ENCODE results near the gene NKD1.

The NKD1 gene

GRCh38 chr16:50517450-50518252 is 30.5 kb upstream of the NKD1 start:
- no peak for DNase-seq (ENCODE audit: extremely low spot score)
- POLR2A ChIA-PET = no interaction called here
- CTCF ChIA-PET = no interaction called here
- TF ChIP-seq ARNT (IDR thresholded peaks at IDR 0.05) (no peak), FOXM1 (IDR thresholded peaks at IDR 0.05; ENCODE audit: borderline replicate concordance) (no peak), ELF4 (IDR thresholded peaks at IDR 0.05) (no peak), FOXA1 (IDR thresholded peaks at IDR 0.05) (no peak), L3MBTL2 (conservative IDR thresholded peaks at IDR 0.05) (no peak), SUZ12 (IDR thresholded peaks at IDR 0.05) (no peak), ZNF384 (IDR thresholded peaks at IDR 0.05) (no peak), LEF1 (IDR thresholded peaks at IDR 0.05; ENCODE audit: borderline replicate concordance) (no peak), NFRKB (IDR thresholded peaks at IDR 0.05) (no peak), TARDBP (IDR thresholded peaks at IDR 0.05) (no peak), SP1 (IDR thresholded peaks at IDR 0.05) (no peak), CTBP1 (IDR thresholded peaks at IDR 0.05; ENCODE audit: borderline replicate concordance) (no peak), FOXK2 (IDR thresholded peaks at IDR 0.05) (no peak), PKNOX1 (IDR thresholded peaks at IDR 0.05) (no peak), HDGF (IDR thresholded peaks at IDR 0.05; ENCODE audit: borderline replicate concordance) (no peak), BHLHE40 (IDR thresholded peaks at IDR 0.05; ENCODE audit: borderline replicate concordance) (no peak)

GRCh38 chr16:50519001-50519400 is 29.2 kb upstream of the NKD1 start:
- TF ChIP-seq FOXK2 (IDR thresholded peaks at IDR 0.05) = no peak
- no peak for TF ChIP-seq SUZ12 (IDR thresholded peaks at IDR 0.05)
- no peak for TF ChIP-seq TARDBP (IDR thresholded peaks at IDR 0.05)
- TF ChIP-seq ELF4 (IDR thresholded peaks at IDR 0.05) = no peak
- no peak for TF ChIP-seq CTBP1 (IDR thresholded peaks at IDR 0.05; ENCODE audit: borderline replicate concordance)
- TF ChIP-seq HDGF (IDR thresholded peaks at IDR 0.05; ENCODE audit: borderline replicate concordance) = no peak
- TF ChIP-seq FOXM1 (IDR thresholded peaks at IDR 0.05; ENCODE audit: borderline replicate concordance) = no peak
- TF ChIP-seq BHLHE40 (IDR thresholded peaks at IDR 0.05; ENCODE audit: borderline replicate concordance) = no peak
- ChIA-PET POLR2A (no interaction called here), CTCF (no interaction called here)
- no peak for DNase-seq (ENCODE audit: extremely low spot score)

GRCh38 chr16:50519602-50520001 is 28.6 kb upstream of the NKD1 start:
- TF ChIP-seq L3MBTL2 (conservative IDR thresholded peaks at IDR 0.05) = no peak
- TF ChIP-seq LEF1 (IDR thresholded peaks at IDR 0.05; ENCODE audit: borderline replicate concordance) = no peak
- TF ChIP-seq SUZ12 (IDR thresholded peaks at IDR 0.05) = no peak
- TF ChIP-seq ARNT (IDR thresholded peaks at IDR 0.05) = no peak
- TF ChIP-seq TARDBP (IDR thresholded peaks at IDR 0.05) = no peak
- TF ChIP-seq ELF4 (IDR thresholded peaks at IDR 0.05) = no peak
- no peak for TF ChIP-seq ZNF384 (IDR thresholded peaks at IDR 0.05)
- TF ChIP-seq FOXM1 (IDR thresholded peaks at IDR 0.05; ENCODE audit: borderline replicate concordance) = no peak
- no peak for TF ChIP-seq HDGF (IDR thresholded peaks at IDR 0.05; ENCODE audit: borderline replicate concordance)
- TF ChIP-seq FOXA1 (IDR thresholded peaks at IDR 0.05) = no peak
- no peak for TF ChIP-seq NFRKB (IDR thresholded peaks at IDR 0.05)
- no peak for TF ChIP-seq BHLHE40 (IDR thresholded peaks at IDR 0.05; ENCODE audit: borderline replicate concordance)
- TF ChIP-seq SP1 (IDR thresholded peaks at IDR 0.05) = no peak
- no peak for TF ChIP-seq CTBP1 (IDR thresholded peaks at IDR 0.05; ENCODE audit: borderline replicate concordance)
- no peak for TF ChIP-seq FOXK2 (IDR thresholded peaks at IDR 0.05)
- no peak for TF ChIP-seq PKNOX1 (IDR thresholded peaks at IDR 0.05)
- POLR2A ChIA-PET = no interaction called here
- CTCF ChIA-PET = no interaction called here
- no peak for DNase-seq (ENCODE audit: extremely low spot score)

- ChIA-PET POLR2A (no interaction called here), CTCF (interaction anchor here (0.6 kb wide), 1 partner anchor 35 kb away, joined by 3 read pairs; no protein-coding TSS in a partner anchor)
- no peak for DNase-seq (ENCODE audit: extremely low spot score)
- TF ChIP-seq TARDBP (IDR thresholded peaks at IDR 0.05) (no peak), SUZ12 (IDR thresholded peaks at IDR 0.05) (no peak), CTBP1 (IDR thresholded peaks at IDR 0.05; ENCODE audit: borderline replicate concordance) (no peak), PKNOX1 (IDR thresholded peaks at IDR 0.05) (no peak), ARNT (IDR thresholded peaks at IDR 0.05) (no peak), ZNF384 (IDR thresholded peaks at IDR 0.05) (no peak), L3MBTL2 (conservative IDR thresholded peaks at IDR 0.05) (no peak), FOXM1 (IDR thresholded peaks at IDR 0.05; ENCODE audit: borderline replicate concordance) (no peak), SP1 (IDR thresholded peaks at IDR 0.05) (no peak), LEF1 (IDR thresholded peaks at IDR 0.05; ENCODE audit: borderline replicate concordance) (no peak), BHLHE40 (IDR thresholded peaks at IDR 0.05; ENCODE audit: borderline replicate concordance) (no peak)
Measured at GRCh38 chr16:50520451-50521245, 27.5 kb upstream of the NKD1 start.

GRCh38 chr16:50521246-50521900 is 26.8 kb upstream of the NKD1 start:
- DNase-seq (ENCODE audit: extremely low spot score) = no peak
- CTCF ChIA-PET = no interaction called here
- POLR2A ChIA-PET = no interaction called here
- TF ChIP-seq TARDBP (IDR thresholded peaks at IDR 0.05) (no peak), L3MBTL2 (conservative IDR thresholded peaks at IDR 0.05) (no peak), LEF1 (IDR thresholded peaks at IDR 0.05; ENCODE audit: borderline replicate concordance) (no peak), ELF4 (IDR thresholded peaks at IDR 0.05) (no peak), SP1 (IDR thresholded peaks at IDR 0.05) (no peak), HDGF (IDR thresholded peaks at IDR 0.05; ENCODE audit: borderline replicate concordance) (no peak), FOXM1 (IDR thresholded peaks at IDR 0.05; ENCODE audit: borderline replicate concordance) (no peak), NFRKB (IDR thresholded peaks at IDR 0.05) (no peak), SUZ12 (IDR thresholded peaks at IDR 0.05) (no peak), CTBP1 (IDR thresholded peaks at IDR 0.05; ENCODE audit: borderline replicate concordance) (no peak), FOXK2 (IDR thresholded peaks at IDR 0.05) (no peak), ZNF384 (IDR thresholded peaks at IDR 0.05) (no peak), ARNT (IDR thresholded peaks at IDR 0.05) (no peak), PKNOX1 (IDR thresholded peaks at IDR 0.05) (no peak), BHLHE40 (IDR thresholded peaks at IDR 0.05; ENCODE audit: borderline replicate concordance) (no peak), FOXA1 (IDR thresholded peaks at IDR 0.05) (no peak)
